ENCODE data around the gene SDR42E2.
"Not testable (repeated sequence)": the region's sequence is repeated elsewhere in the genome, so short reads cannot be mapped to it uniquely, and the experiment has no call there.

The SDR42E2 gene

GRCh38 chr16:22163806-22164205, 1.5 kb downstream of the SDR42E2 start:
- no peak for DNase-seq

- no peak for DNase-seq
These were observed 2.2 kb downstream of the SDR42E2 start for GRCh38 chr16:22164482-22164881.

GRCh38 chr16:22165508-22166285, 3.4 kb downstream of the SDR42E2 start:
- DNase-seq: no peak

- DNase-seq: no peak
These were observed 9.6 kb downstream of the SDR42E2 start for GRCh38 chr16:22171953-22172352.

GRCh38 chr16:22172642-22173041, 10.3 kb downstream of the SDR42E2 start:
- DNase-seq: not testable (repeated sequence)

GRCh38 chr16:22174642-22175041, 12.3 kb downstream of the SDR42E2 start:
- no peak for DNase-seq

- no peak for DNase-seq
These were observed 15.9 kb downstream of the SDR42E2 start for GRCh38 chr16:22177968-22178930.

GRCh38 chr16:22181426-22181825, 19.1 kb downstream of the SDR42E2 start:
- DNase-seq: no peak

GRCh38 chr16:22181843-22182242, 19.5 kb downstream of the SDR42E2 start:
- DNase-seq: no peak

GRCh38 chr16:22183335-22183734, 21.0 kb downstream of the SDR42E2 start:
- no peak for DNase-seq

- DNase-seq: no peak
These were observed 21.8 kb downstream of the SDR42E2 start for GRCh38 chr16:22183901-22184614.

GRCh38 chr16:22184615-22184968, 22.3 kb downstream of the SDR42E2 start:
- no peak for DNase-seq

GRCh38 chr16:22186517-22186916, 24.2 kb downstream of the SDR42E2 start:
- no peak for DNase-seq

- no peak for DNase-seq
These were observed 25.9 kb downstream of the SDR42E2 start for GRCh38 chr16:22188267-22188594.

GRCh38 chr16:22188595-22189442, 26.5 kb downstream of the SDR42E2 start:
- DNase-seq: peak; percentile 85

GRCh38 chr16:22189473-22190080, 27.3 kb downstream of the SDR42E2 start:
- no peak for DNase-seq

- DNase-seq: peak; percentile 99
These were observed 27.9 kb downstream of the SDR42E2 start for GRCh38 chr16:22190081-22190775.

GRCh38 chr16:22190776-22191531, 28.6 kb downstream of the SDR42E2 start:
- peak; percentile 98 for DNase-seq

- DNase-seq: peak; percentile 77
These were observed 29.4 kb downstream of the SDR42E2 start for GRCh38 chr16:22191532-22192260.
